Measurements from ENCODE around the gene MT1G.
"Not testable (repeated sequence)": the region's sequence is repeated elsewhere in the genome, so short reads cannot be mapped to it uniquely, and the experiment has no call there.

The MT1G gene

DNA sequence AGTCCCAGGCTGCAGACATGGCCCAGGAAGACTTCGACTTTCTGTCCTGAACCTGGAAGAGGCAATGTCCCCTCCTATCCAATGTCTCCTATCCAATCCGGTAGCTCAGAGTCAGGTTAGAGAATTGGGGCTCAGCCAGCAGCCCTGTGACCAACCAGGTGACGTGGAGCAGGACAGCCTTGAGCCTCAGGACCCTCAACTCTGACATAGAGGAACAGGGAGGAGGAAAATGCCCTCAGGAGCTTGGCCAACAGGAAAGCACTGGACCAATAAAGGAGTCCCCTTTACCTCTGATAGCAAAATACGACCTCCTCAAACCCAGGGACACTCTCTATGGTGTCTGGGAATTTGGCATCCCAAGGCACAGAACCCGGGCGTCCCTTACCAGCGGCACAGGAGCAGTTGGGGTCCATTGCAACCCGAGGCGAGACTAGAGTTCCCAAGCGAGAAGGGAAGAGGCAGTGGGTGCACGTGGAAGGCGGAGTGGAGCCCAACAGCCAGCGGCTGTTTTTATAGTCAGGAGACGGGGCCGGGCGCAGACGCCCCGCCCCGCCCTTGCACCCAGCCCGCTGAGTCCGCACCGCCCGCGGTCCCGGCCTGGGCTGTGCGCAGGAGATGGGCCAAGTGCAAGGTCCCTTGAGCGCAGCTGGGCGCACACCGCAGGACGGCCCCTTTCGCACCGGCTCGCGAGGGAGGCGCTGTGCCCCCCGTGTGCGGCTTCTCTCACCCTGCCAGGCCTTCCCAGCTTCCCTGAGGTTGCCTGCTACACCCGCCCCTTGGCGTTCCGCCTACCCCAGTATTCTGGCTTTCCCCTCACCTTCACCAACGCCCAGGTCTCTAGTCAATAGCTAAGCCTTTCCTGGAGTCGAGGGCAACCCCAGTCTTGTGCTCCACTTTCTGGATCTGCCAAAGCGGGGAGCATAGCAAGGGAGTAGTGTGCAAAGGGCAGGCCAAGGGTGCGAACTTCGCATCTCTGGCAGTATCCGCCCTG, at the start of gene MT1G:
Gene MT1G, minus strand, starts transcription at position 485 of the 991 bp plus-strand sequence. Its CDS starts 72 bp downstream, at position 413.
- no peak for DNase-seq

DNA sequence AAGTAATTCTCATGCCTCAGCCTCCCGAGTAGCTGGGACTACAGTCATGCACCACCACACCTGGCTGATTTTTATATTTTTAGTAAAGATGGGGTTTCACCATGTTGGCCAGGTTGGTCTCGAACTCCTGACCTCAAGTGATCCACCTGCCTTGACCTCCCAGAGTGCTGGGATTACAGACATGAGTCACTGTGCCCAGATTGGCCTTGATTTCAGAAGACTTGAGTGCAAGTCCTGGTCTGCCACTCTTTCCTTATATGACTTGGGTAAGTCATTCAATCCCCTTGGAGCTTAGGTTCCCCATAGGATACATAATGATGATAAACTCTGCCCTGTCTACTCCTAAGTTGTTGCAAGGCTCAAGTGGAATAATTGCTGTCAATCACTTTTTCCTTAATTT, 49.7 kb upstream of the MT1G start:
- DNase-seq: not testable (repeated sequence)

DNA sequence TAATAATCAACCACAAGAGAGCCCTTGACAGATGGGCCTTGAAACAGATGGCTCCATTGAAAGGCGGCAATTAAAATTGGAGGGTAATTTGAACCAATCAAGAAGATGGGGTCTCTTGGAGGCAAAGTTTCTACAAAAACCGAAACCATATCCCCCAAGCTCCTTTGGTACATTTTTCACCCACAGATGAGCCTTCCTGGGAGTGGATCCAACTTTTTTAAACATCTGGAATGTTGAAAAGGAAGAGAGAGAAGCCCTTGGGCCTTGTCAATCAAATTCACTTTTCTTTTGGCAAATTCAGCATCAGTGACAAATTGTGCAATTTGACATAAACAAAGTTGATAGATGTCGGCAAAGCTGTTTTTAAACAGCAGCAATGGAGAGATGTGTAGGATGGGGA, 48.9 kb upstream of the MT1G start:
- no peak for DNase-seq

DNA sequence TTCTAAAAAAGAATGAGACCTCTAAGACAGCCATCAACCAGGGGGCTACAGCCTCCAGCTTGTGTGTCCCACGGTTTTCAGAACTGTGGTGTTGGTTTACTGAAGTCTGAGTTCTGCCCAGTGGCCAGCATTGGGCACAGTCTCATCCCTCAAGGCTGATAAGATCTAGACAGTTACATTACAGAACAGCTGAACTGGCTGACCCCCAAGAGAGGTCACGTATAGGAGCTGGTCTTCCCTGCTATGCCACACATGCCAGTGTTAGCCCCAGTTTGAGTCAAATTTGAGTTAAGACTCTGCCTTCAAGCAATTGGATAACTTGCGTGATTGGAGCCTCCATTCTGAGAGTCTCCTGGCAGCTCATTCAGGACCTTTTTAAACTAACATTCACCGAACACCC, 47.3 kb upstream of the MT1G start:
- no peak for DNase-seq

GRCh38 chr16:56713794-56714193, 45.9 kb upstream of the MT1G start:
- DNase-seq: no peak

DNA sequence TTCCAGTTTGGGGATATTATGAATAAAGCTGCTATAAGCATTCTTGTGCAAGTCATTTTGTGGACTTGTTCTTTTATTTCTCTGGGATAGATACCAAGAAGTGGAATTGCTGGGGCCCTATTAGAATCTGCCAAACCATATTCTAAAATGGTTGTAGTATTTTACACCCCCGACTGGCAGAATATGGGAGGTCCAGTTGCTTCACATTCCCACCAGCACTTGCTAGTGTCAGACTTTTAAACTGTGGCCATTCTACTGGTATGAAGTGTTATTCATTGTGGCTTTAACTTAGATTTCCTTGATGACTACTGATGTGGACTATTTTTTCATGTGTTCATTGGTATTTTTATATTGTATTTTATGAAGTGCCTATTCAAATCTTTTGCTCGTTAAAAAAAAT, 44.0 kb upstream of the MT1G start:
- DNase-seq: no peak

DNA sequence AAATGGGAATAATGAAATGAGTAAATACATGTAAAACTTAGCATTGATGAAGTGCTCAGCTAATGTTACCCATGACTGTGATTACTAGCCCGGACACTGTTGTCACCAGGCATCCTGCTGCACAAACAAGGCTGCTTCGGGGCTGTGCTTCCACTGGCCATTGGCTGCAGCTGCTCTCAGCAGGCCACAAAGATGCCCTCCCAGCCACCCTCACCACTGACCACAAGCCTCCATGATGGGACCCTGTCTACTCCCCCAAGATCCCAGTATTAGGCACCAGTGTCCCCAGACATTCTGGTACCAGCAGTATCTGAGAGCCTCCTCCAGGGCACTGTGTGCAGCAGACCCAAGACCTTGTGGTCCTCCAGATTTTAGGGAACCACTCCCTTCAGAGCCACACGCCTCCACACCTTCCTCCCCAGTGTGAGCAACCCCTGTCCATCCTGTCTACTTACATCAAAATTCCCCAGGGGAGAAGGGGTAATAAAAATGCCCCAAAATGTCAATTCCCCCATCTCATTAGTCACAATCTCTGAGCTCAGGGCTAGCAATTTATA, 42.4 kb upstream of the MT1G start:
- no peak for DNase-seq

DNA sequence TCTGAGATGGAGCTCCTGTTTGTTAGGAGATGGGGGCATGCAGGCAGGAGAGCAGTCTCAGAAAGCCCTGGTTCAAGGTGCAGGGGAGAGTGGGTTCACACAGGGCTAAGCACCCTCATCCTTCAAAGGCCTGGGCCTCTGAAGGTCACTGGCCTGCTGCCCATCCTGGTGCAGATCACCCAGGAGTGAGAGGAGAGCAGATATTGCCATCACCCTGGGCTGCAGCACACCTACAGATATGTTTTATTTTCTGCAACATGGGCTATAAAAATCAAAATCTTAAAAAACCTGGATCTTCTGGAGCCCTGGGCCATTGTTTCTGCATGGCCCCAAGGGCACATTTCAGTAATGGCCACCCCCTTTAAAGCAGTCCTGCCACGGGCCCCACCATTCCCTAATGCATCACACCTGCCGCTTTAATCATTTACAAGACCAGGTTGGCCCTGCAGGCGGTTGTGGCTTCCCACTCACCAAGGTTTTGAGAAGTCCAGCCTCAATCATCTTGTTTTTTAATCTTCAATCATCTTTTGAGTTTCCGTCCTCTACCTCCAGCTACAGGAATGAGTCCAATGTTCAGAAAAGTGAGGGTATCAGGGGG, 41.7 kb upstream of the MT1G start:
- DNase-seq: no peak

GRCh38 chr16:56708525-56709442, 40.9 kb upstream of the MT1G start:
- no peak for DNase-seq

DNA sequence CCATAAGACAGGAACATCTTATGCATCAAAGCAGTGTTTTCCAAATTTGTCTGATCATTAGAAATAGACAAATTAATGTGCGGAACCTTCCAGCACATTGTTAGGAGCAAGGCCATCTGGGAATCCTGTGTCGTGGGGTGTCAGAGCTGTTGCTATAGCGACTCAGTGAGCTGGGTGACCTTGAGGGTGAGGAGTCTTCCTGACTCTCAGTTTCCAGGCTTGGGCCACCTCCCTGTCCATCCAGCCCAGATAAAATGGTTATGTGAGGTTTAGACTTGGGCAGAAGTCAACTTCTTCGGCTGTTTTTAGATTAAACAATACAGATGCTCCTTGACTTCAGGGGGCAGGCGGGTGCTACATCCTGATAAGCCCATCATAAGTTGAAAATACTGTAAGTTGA, 35.0 kb upstream of the MT1G start:
- DNase-seq: no peak

DNA sequence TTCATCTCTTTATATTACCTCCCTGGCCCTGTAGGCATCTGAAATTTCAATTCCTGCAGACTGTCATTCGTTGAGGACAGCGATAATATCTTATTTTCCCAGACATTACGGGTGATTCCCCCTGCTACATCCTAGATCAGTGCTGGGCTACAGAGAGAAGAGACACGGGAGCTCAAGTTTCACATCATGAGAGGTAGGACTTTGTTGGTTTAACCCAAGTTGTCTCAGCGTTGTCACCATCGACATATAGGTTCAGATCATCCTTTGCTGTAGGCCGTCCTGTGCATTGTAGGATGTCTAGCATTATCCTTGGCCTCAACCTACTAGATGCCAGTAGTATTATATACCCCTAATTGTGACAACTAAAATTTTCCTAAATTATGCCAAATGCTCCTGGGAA, 33.7 kb upstream of the MT1G start:
- DNase-seq: no peak

DNA sequence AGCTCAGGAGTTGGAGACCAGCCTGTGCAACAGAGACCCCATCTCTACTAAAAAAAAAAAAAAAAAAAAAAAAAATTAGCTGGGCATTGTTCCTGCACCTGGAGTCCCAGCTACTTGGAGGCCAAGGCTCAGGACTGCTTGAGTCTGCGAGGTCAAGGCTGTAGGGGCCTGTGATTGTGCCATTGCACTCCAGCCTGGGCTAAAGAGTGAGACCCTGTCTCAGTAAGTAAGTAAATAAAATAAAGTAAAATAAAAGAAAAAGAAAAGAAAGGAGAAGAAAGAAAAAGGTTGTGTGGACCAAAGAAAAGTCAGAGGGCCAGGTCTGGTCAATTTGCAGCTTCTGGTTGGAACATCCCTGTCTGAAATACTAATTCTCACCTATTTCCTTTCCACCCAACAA, 32.8 kb upstream of the MT1G start:
- DNase-seq: no peak

DNA sequence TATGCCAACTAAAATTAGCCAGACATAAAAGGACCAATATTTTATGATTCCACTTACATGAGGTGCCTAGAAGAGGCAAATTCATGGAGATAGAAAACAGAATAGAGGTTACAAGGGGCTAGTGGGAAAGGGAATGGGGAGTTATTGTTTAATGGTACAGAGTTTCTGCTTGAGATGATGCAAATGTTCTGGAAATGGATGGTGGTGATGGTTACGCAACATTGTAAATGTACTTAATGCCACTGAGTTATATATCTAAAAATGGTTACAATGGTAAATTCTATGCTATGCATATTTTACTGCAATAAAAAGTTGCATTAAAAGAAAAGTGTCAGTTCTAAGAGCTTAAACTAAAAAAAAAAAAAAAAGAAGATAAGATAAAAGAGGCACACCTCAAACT, 32.3 kb upstream of the MT1G start:
- no peak for DNase-seq

- no peak for DNase-seq
Measured at GRCh38 chr16:56697456-56698155, 29.7 kb upstream of the MT1G start.

- no peak for DNase-seq
Measured at GRCh38 chr16:56695246-56695645, 27.4 kb upstream of the MT1G start.

DNA sequence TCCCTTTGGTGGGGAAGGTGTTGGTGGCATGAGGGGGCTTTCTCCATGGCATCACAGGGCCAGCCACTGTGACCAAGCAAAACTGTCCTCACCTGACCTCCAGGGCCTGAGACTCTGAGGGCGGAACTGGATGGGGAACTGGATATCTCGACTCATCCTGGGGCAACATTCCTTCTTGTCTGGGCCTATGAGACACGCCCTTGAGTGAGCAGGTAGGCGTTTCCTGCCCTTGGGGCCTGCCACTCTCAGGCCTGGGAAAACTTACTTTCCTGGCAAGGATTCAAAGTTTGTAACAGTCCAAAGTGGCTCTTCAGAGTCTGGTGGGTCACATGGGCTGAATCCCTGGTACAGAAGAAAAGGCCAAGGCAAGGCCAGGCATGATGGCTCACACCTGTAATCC, 24.0 kb upstream of the MT1G start:
- DNase-seq: no peak

DNA sequence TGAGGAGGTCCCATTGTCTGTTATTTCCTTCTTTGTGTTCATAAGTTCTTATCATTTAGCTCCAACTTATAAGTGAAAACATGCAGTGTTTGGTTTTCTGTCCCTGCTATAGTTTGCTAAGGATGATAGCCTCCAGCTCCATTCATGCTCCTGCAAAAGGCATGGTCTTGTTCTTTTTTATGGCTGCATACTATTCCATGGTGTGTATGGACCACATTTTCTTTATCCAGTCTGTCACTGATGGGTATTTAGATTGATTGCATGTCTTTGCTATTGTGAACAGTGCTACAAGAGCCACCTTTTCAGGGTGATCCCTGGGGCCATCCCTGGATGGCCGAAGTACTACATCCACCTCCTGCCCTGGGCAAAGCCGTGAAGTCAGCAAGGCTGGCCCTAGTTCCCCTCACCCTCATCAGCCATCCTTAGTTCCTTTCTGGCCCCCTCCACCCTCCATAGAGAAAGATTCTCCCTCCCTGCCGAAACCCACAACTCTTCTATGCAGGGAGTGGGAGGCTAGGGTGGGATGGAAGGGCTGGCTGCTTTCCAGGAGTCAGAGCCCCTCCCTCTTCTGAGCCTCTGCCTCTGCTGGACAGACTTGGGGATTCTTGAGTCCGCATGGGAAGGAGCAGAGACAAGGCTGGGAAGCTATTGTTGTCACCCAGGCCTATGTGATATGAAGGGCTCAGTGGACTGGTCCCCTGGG, 22.7 kb upstream of the MT1G start:
- no peak for DNase-seq

GRCh38 chr16:56689171-56689570, 21.3 kb upstream of the MT1G start:
- DNase-seq: no peak

GRCh38 chr16:56688762-56689161, 20.9 kb upstream of the MT1G start:
- DNase-seq: no peak

DNA sequence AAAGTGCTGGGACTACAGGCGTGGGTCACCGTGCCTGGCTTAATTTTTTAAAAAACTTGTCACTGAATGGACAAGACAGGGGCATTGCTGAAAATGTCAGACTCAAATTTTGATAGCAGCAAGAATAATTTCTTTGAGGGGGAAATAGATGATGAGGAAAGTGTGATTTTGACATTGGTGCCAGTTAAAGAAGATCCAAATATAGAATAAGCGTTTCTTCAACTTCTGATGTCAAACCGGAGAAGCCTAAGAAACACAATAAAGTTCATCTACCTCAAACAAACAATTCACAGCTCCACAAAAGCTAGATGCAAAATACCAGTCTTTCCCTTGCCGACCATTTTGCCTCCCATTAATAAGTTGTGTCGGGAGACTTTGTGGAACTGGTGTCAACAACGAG, 18.9 kb upstream of the MT1G start:
- no peak for DNase-seq

- DNase-seq: no peak
Measured at GRCh38 chr16:56684926-56685590, 17.2 kb upstream of the MT1G start.
